H1 (cell line): ENCODE results near the gene PCBP2. TPM values are rescaled to one million over a fixed set of nuclear protein-coding genes. Genes with fewer than 3 reads are reported as not detected.

Source experiments
- CTCF ChIA-PET: fragments of 300-600 bp; sonication (Branson Sonifier 250); formaldehyde crosslinking; loops from one replicate; lab custom pipeline; 2021; ENCODE audit not compliant: partially characterized antibody; lab: Charles Lee
- POLR2A ChIA-PET: fragments of 300-600 bp; sonication (Branson Sonifier 250); formaldehyde crosslinking; loops from one replicate; lab custom pipeline; 2021; ENCODE audit warnings: inconsistent platforms; ENCODE audit not compliant: partially characterized antibody; lab: Charles Lee
- DNase-seq, 2 experiments: peaks; one replicate each; pipeline versions ENCODE4 v3.0.0 to v3.0.0-alpha.2; 2010 to 2022; ENCODE audit warnings: low spot score in 2 of 2, low read depth in 1 of 2, mixed read lengths in 1 of 2
- FAIRE-seq: peaks from 2 replicates; lab custom pipeline; 2011; peaks lifted over from hg19 to GRCh38; lab: Jason Lieb, UNC
- H2AFZ ChIP-seq: 2 replicates; pipeline ENCODE4 v1.8.1; 2012; ENCODE audit warnings: low read length, inconsistent platforms
- H2AK5ac ChIP-seq: 2 replicates; pipeline ENCODE4 v1.6.1; 2013; ENCODE audit warnings: low read depth, low read length
- H2BK120ac ChIP-seq: replicated peaks from 2 replicates; pipeline ENCODE3; 2013; ENCODE audit warnings: low read depth, low read length, inconsistent platforms
- H2BK12ac ChIP-seq: 2 replicates; pipeline ENCODE4 v1.6.1; 2013; ENCODE audit warnings: low read depth, low read length
- H2BK15ac ChIP-seq: 2 replicates; pipeline ENCODE4 v1.6.1; 2013; ENCODE audit warnings: low read length
- H2BK20ac ChIP-seq: 2 replicates; pipeline ENCODE4 v1.6.1; 2013; ENCODE audit warnings: low read length
- H2BK5ac ChIP-seq: 2 replicates; pipeline ENCODE4 v1.6.1; 2013; ENCODE audit warnings: low read depth, low read length
- H3K14ac ChIP-seq: 2 replicates; pipeline ENCODE4 v1.6.1; 2013; ENCODE audit warnings: inconsistent platforms; ENCODE audit not compliant: insufficient read length
- H3K18ac ChIP-seq: 2 replicates; pipeline ENCODE4 v1.6.1; 2013; ENCODE audit warnings: low read length; ENCODE audit errors: extremely low read depth
- H3K23ac ChIP-seq: 2 replicates; pipeline ENCODE4 v1.6.1; 2013; ENCODE audit warnings: inconsistent platforms; ENCODE audit not compliant: insufficient read length
- H3K23me2 ChIP-seq: 2 replicates; pipeline ENCODE4 v1.6.1; 2013; ENCODE audit warnings: low read depth, low read length
- H3K27ac ChIP-seq: 2 replicates; pipeline ENCODE4 v1.6.1; 2011; ENCODE audit warnings: low read depth, low read length, inconsistent platforms
- H3K27me3 ChIP-seq, 4 experiments: replicated peaks in 1 of 4; 1 replicate in 1 of 4; 2 replicates in 3 of 4; pipeline versions ENCODE4 v1.6.1 to v1.8.1; 2011 to 2013; ENCODE audit warnings: low read length in 3 of 4, mild to moderate bottlenecking in 3 of 4, inconsistent platforms in 2 of 4, mixed read lengths in 2 of 4, moderate library complexity in 1 of 4; ENCODE audit not compliant: control insufficient read depth in 3 of 4, insufficient read depth in 3 of 4; ENCODE audit errors: extremely low read depth in 1 of 4
- H3K36me3 ChIP-seq, 4 experiments: 2 replicates each; pipeline versions ENCODE4 v1.6.1 to v1.8.1; 2011 to 2013; ENCODE audit warnings: mild to moderate bottlenecking in 4 of 4, low read length in 3 of 4, moderate library complexity in 2 of 4, control low read depth in 1 of 4, inconsistent platforms in 1 of 4; ENCODE audit not compliant: insufficient read depth in 4 of 4, control insufficient read depth in 2 of 4
- H3K4ac ChIP-seq: replicated peaks from 2 replicates; pipeline ENCODE3; 2013; ENCODE audit warnings: low read length, low read depth, mixed read lengths, inconsistent platforms; ENCODE audit not compliant: insufficient read length
- H3K4me1 ChIP-seq, 4 experiments: replicated peaks in 1 of 4; 1 replicate in 1 of 4; 2 replicates in 3 of 4; pipeline versions ENCODE4 v1.6.1 to v1.8.1; 2011 to 2013; ENCODE audit warnings: low read length in 3 of 4, inconsistent platforms in 2 of 4, mixed read lengths in 1 of 4; ENCODE audit not compliant: insufficient read depth in 4 of 4, control insufficient read depth in 3 of 4
- H3K4me2 ChIP-seq, 2 experiments: 2 replicates each; pipeline versions ENCODE4 v1.6.1 to v1.8.1; 2011 to 2013; ENCODE audit warnings: low read depth in 2 of 2, low read length in 2 of 2, control low read depth in 1 of 2, inconsistent platforms in 1 of 2, mild to moderate bottlenecking in 1 of 2; ENCODE audit not compliant: insufficient read depth in 1 of 2
- H3K4me3 ChIP-seq, 4 experiments: fragments of 200-600, 300-600 bp in 1 of 4; sonication (generic), shearing (Covaris generic), sonication (Bioruptor Twin) in 1 of 4; 2 replicates each; pipeline versions ENCODE4 v1.5.1 to v1.8.1; 2011 to 2016; ENCODE audit warnings: low read length in 4 of 4, low read depth in 3 of 4, control low read depth in 2 of 4, inconsistent platforms in 2 of 4, mild to moderate bottlenecking in 2 of 4, mixed read lengths in 1 of 4, moderate library complexity in 1 of 4; ENCODE audit not compliant: insufficient read depth in 2 of 4; ENCODE audit errors: extremely low read depth in 1 of 4
- H3K56ac ChIP-seq: replicated peaks from 2 replicates; pipeline ENCODE3; 2013; ENCODE audit warnings: low read depth, mild to moderate bottlenecking, mixed read lengths, low read length, inconsistent platforms; ENCODE audit not compliant: insufficient read length
- H3K79me1 ChIP-seq: 2 replicates; pipeline ENCODE4 v1.6.1; 2013; ENCODE audit warnings: low read depth, low read length, control low read depth
- H3K79me2 ChIP-seq, 2 experiments: 2 replicates each; pipeline versions ENCODE4 v1.6.1 to v1.8.1; 2012 to 2013; ENCODE audit warnings: low read length in 2 of 2, mild to moderate bottlenecking in 2 of 2, inconsistent platforms in 1 of 2; ENCODE audit not compliant: insufficient read depth in 2 of 2, control insufficient read depth in 1 of 2
- H3K9ac ChIP-seq, 4 experiments: replicated peaks in 1 of 4; 1 replicate in 1 of 4; 2 replicates in 3 of 4; pipeline versions ENCODE4 v1.6.1 to v1.8.1; 2011 to 2013; ENCODE audit warnings: low read depth in 3 of 4, low read length in 3 of 4, control low read depth in 2 of 4, mild to moderate bottlenecking in 2 of 4, moderate library complexity in 2 of 4, inconsistent platforms in 1 of 4; ENCODE audit errors: extremely low read depth in 1 of 4
- H3K9me3 ChIP-seq, 2 experiments: 2 replicates each; pipeline versions ENCODE4 v1.6.1 to v1.8.1; 2012 to 2013; ENCODE audit warnings: mild to moderate bottlenecking in 2 of 2, moderate library complexity in 2 of 2, control low read depth in 1 of 2, inconsistent platforms in 1 of 2, low read depth in 1 of 2, low read length in 1 of 2, mixed read lengths in 1 of 2; ENCODE audit not compliant: insufficient read depth in 2 of 2
- H4K20me1 ChIP-seq, 2 experiments: replicated peaks in 1 of 2; 2 replicates each; pipeline versions ENCODE3 to v1.8.1; 2011 to 2013; ENCODE audit warnings: inconsistent platforms in 2 of 2, low read length in 2 of 2, mild to moderate bottlenecking in 1 of 2; ENCODE audit not compliant: insufficient read depth in 2 of 2, control insufficient read depth in 1 of 2
- H4K5ac ChIP-seq: 2 replicates; pipeline ENCODE4 v1.6.1; 2013; ENCODE audit warnings: low read length, low read depth, mixed read lengths, inconsistent platforms; ENCODE audit not compliant: insufficient read length
- H4K8ac ChIP-seq: 2 replicates; pipeline ENCODE4 v1.8.0; 2013; ENCODE audit warnings: mild to moderate bottlenecking, moderate library complexity, low read length, inconsistent platforms; ENCODE audit not compliant: insufficient read depth; ENCODE audit errors: extremely low read depth
- H4K91ac ChIP-seq: replicated peaks from 2 replicates; pipeline ENCODE3; 2013; ENCODE audit warnings: low read length, mixed read lengths, inconsistent platforms; ENCODE audit not compliant: insufficient read length
- JUN ChIP-seq: IDR thresholded peaks from 2 replicates; pipeline ENCODE4 v1.6.1; 2011; ENCODE audit warnings: low read depth, mild to moderate bottlenecking, improper control_type of control experiment, low read length
- POLR2AphosphoS5 ChIP-seq: IDR thresholded peaks from 2 replicates; pipeline ENCODE4 v1.6.1; 2011; ENCODE audit warnings: low read depth, low read length
- SUZ12 ChIP-seq: fragments of 200-600 bp; sonication (generic); IDR thresholded peaks from 2 replicates; pipeline ENCODE4 v1.6.1; 2012; ENCODE audit warnings: mild to moderate bottlenecking, inconsistent platforms, low read length, moderate library complexity, mixed read lengths
- WGBS, 2 experiments: shearing (Covaris generic) in 1 of 2; methylation state at CpG; one replicate each; pipeline versions ENCODE4 v1.1.6 to v1.1.7; 2013 to 2015; ENCODE audit warnings: low lambda C conversion rate in 2 of 2, mixed read lengths in 2 of 2, inconsistent platforms in 1 of 2, low coverage in 1 of 2, missing lambda C conversion rate in 1 of 2; ENCODE audit not compliant: insufficient replicate concordance in 2 of 2, insufficient coverage in 1 of 2, insufficient read length in 1 of 2; ENCODE audit errors: extremely low coverage in 1 of 2, missing lambda C conversion rate in 1 of 2; 5-methylcytosine and 5-hydroxymethylcytosine counted together
- polyA plus RNA-seq, 7 experiments: library from polyadenylated mRNA; depleted of rRNA in 3 of 7; stranded (reverse) in 5 of 7; unstranded in 2 of 7; fragments of >200 nt in 5 of 7; fragments of 200-250 nt in 2 of 7; gene quantifications; 1 replicate in 5 of 7; 2 replicates in 1 of 7; 4 replicates in 1 of 7; pipeline versions ENCODE4 v1.2.1 to v1.2.3, GENCODE V29; 2011 to 2013; ENCODE audit warnings: missing spikeins in 2 of 7, mixed read lengths in 2 of 7
- total RNA-seq: library from RNA; stranded (reverse); fragmentation: NEBNext Ultra II Directional; extraction: Animal tissue kit (Norgen Biotek cat#: 25700); gene quantifications from 2 replicates; pipeline ENCODE4 v1.2.1, GENCODE V29; 2021

The PCBP2 gene
- total and polyA plus RNA-seq, 2 of the 8 experiments (the other 6 are each of a cell fraction or from before 2014, with no cell fraction given): 470 to 1,123 TPM

GRCh38 chr12:53474819-53475218 is 22.9 kb downstream of the PCBP2 start:
- peaks cover 21 to 31% of the 10 kb centered on the region in 2 experiments for H4K20me1 ChIP-seq
- H3K18ac ChIP-seq: no peak overlapping the region
- WGBS, 2 experiments: 95% methylated on average over 11 of the region's 13 CpGs; no CpG with 5 or more reads in 1 of the 2 experiments
- no peak overlapping the region for H3K56ac ChIP-seq
- H3K23ac ChIP-seq: no peak overlapping the region
- H2AFZ ChIP-seq: no peak overlapping the region
- no peak overlapping the region for H2BK120ac ChIP-seq
- FAIRE-seq: no peak
- no peak overlapping the region for H3K27ac ChIP-seq
- no peak overlapping the region for H2AK5ac ChIP-seq
- H3K9me3 ChIP-seq: no peaks in the 10 kb centered on the region
- H3K79me2 ChIP-seq: peaks cover 0 to 45% of the 10 kb centered on the region in 2 experiments; a peak in 2 of 4 replicates
- H3K4me3 ChIP-seq: no peak overlapping the region
- H3K4me1 ChIP-seq: peaks cover 0 to 7% (median 1%) of the 10 kb centered on the region in 4 experiments; a peak in 3 of 7 replicates
- no peaks in the 10 kb centered on the region for H3K23me2 ChIP-seq
- H3K36me3 ChIP-seq: peaks cover 53 to 98% (median 84%) of the 10 kb centered on the region in 4 experiments
- no peak overlapping the region; the same call in 1 of the 2 replicates for H4K8ac ChIP-seq
- H2BK5ac ChIP-seq: no peak overlapping the region
- H3K4me2 ChIP-seq: no peak overlapping the region
- no peak overlapping the region for H4K91ac ChIP-seq
- H3K9ac ChIP-seq: no peak overlapping the region
- H3K4ac ChIP-seq: no peak overlapping the region
- no peak overlapping the region for H4K5ac ChIP-seq
- no peak overlapping the region for H3K14ac ChIP-seq
- POLR2A ChIA-PET: interaction anchor here (0.6 to 67.0 kb wide), 8 partner anchors 7 to 186 kb away, joined by 3 to 3397 read pairs (median 4); partner anchors contain the start of genes AAAS, MAP3K12, NPFF and PCBP2
- 0 out of 2 replicates have a peak, but pooled peaks have one; percentile 29 for TF ChIP-seq POLR2AphosphoS5
- no peak for TF ChIP-seq JUN
- no peak for TF ChIP-seq SUZ12
- no peak overlapping the region for H2BK20ac ChIP-seq
- no peak for DNase-seq
- H2BK15ac ChIP-seq: no peak overlapping the region
- H2BK12ac ChIP-seq: no peak overlapping the region
- no peaks in the 10 kb centered on the region for H3K27me3 ChIP-seq
- CTCF ChIA-PET: interaction anchor here (1.0 to 5.3 kb wide), 10 partner anchors 8 to 271 kb away, joined by 3 to 57 read pairs (median 14); partner anchors contain the start of genes AAAS and MAP3K12
- no peaks in the 10 kb centered on the region; the same call in none of the 2 replicates for H3K79me1 ChIP-seq
